ENCODE data around the gene RFLNA.

GRCh38 chr12:124276337-124276736 lies 18.6 kb upstream of the RFLNA start:
- TF ChIP-seq, protein P1, sequence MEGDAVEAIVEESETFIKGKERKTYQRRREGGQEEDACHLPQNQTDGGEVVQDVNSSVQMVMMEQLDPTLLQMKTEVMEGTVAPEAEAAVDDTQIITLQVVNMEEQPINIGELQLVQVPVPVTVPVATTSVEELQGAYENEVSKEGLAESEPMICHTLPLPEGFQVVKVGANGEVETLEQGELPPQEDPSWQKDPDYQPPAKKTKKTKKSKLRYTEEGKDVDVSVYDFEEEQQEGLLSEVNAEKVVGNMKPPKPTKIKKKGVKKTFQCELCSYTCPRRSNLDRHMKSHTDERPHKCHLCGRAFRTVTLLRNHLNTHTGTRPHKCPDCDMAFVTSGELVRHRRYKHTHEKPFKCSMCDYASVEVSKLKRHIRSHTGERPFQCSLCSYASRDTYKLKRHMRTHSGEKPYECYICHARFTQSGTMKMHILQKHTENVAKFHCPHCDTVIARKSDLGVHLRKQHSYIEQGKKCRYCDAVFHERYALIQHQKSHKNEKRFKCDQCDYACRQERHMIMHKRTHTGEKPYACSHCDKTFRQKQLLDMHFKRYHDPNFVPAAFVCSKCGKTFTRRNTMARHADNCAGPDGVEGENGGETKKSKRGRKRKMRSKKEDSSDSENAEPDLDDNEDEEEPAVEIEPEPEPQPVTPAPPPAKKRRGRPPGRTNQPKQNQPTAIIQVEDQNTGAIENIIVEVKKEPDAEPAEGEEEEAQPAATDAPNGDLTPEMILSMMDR (conservative IDR thresholded peaks at IDR 0.05; ENCODE audit: low read length): no peak
- no peak for TF ChIP-seq EZH2phosphoT487 (IDR thresholded peaks at IDR 0.05; ENCODE audit: borderline replicate concordance, low read depth, low read length)
